ENCODE measurements around the gene KIF21A. TPM values are rescaled to one million over a fixed set of nuclear protein-coding genes. Genes with fewer than 3 reads are reported as not detected.

The KIF21A gene
- total and polyA plus RNA-seq, 11 donors: 27.9 to 53.1 (median 44.1) TPM

- intact Hi-C loops (cut with DNase I): loop anchor here in 1 of 10 donors (2.0 kb wide), 1 partner anchor 47 kb away; the partner anchor contains the start of gene KIF21A
- DNase-seq (peak in 3 of 5 donors; percentile 28 to 42 (median 37)), ATAC-seq (peak; percentile 79 to 85 (median 82))
- H3K36me3 ChIP-seq: no peaks in the 10 kb centered on the region
- peak overlapping the region in 11 of 12 donors; percentile 26 to 85 (median 69) for H3K27ac ChIP-seq
- peak overlapping the region in 9 of 12 donors; percentile 11 to 37 (median 22) for H3K4me3 ChIP-seq
- H3K4me1 ChIP-seq: peaks cover 0 to 48% (median 10%) of the 10 kb centered on the region in 12 donors
- no peak for TF ChIP-seq POLR2A (IDR thresholded peaks at IDR 0.05)
- no peak for TF ChIP-seq CTCF (IDR thresholded peaks at IDR 0.05)
- H3K9me3 ChIP-seq: no peaks in the 10 kb centered on the region
- no peaks in the 10 kb centered on the region for H3K27me3 ChIP-seq
- 19 to 26% (median 25%) methylated on average over 6 of the region's 6 CpGs for WGBS, 4 donors
Observed at GRCh38 chr12:39395866-39396265, 47.1 kb downstream of the KIF21A start.

- Histone ChIP-seq H3K9me3 (no peaks in the 10 kb centered on the region), H3K4me3 (no peak overlapping the region), H3K36me3 (no peaks in the 10 kb centered on the region), H3K27me3 (no peaks in the 10 kb centered on the region), H3K4me1 (peaks cover 0 to 35% (median 10%) of the 10 kb centered on the region in 12 donors), H3K27ac (peak overlapping the region in 4 of 12 donors; percentile 11 to 23 (median 14))
- TF ChIP-seq POLR2A (IDR thresholded peaks at IDR 0.05) (no peak), CTCF (IDR thresholded peaks at IDR 0.05) (no peak)
- ATAC-seq: no peak
- intact Hi-C loops (cut with DNase I): loop anchor here in 1 of 10 donors (2.0 kb wide), 1 partner anchor 49 kb away; the partner anchor contains the start of gene KIF21A
- 48 to 63% (median 52%) methylated on average over 5 of the region's 5 CpGs for WGBS, 4 donors
- no peak for DNase-seq
Observed at GRCh38 chr12:39393890-39394289, 49.0 kb downstream of the KIF21A start.

DNA sequence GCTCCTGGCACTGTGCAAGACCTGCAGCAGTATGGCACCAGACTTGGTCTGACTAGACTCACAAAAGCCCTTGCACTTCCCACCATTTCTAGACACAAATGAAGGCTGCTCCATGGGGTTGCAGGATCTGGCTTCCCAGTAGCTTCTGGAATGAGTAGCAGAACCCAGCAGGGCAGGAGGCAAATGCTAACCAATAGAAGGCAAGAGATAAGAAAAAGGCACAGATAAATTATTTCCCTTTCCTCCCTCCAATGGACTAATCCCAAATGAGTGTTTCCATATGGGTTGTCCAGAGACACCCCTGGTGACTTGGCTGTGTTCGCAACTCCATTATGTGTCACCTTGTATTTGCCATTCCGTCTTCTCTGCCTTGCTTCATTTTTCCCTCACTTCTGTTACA lies 49.7 kb downstream of the KIF21A start:
- Histone ChIP-seq H3K4me1 (peaks cover 0 to 35% (median 10%) of the 10 kb centered on the region in 12 donors), H3K27ac (peak overlapping the region in 4 of 12 donors; percentile 3 to 38 (median 17)), H3K4me3 (no peak overlapping the region), H3K27me3 (no peaks in the 10 kb centered on the region), H3K9me3 (no peaks in the 10 kb centered on the region), H3K36me3 (no peaks in the 10 kb centered on the region)
- DNase-seq (no peak), ATAC-seq (peak in 3 of 4 donors; percentile 8 to 70 (median 60))
- no peak for TF ChIP-seq CTCF (IDR thresholded peaks at IDR 0.05)
- TF ChIP-seq POLR2A (IDR thresholded peaks at IDR 0.05): no peak
- WGBS, 4 donors: 41 to 60% (median 52%) methylated on average over 2 of the region's 2 CpGs
- intact Hi-C loops (cut with DNase I): no loop called here

DNA sequence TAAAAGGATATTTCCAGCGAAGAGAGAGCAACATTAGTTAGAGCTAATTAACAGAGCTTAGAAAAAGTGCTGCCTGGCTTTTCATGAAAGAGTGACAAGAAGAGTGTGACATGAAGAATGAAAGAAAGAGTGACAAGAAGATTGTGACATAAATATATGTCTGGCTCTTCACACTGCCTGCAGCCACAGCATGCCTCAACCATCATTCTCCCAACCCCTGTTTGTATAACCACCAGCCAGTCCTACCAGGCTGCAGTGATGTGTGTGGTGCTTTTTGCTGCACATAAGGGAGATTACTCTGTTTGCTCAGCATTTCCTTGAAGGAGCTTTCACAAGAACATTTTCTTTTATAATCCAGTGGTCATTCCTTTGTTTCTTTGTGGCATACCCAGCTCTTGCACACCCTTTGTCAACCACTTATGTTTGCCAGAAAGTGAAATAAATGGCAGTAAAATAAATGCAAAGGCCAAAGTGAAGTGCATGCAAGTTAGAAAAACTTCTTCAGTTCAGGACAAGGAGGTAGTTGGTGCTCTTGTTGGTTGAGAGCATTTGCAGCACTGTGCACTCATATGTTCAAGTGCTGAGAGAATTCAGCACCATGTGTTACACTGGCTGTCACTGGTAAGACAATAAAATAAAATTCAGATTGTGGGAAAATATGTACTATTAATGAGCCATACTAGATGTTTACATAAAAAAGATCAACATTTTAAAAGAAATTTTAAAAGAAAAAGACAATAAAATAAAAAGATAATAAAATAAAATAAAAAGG lies 50.6 kb downstream of the KIF21A start:
- peak overlapping the region in 1 of 12 donors; percentile 3 for H3K27ac ChIP-seq
- H3K27me3 ChIP-seq: no peaks in the 10 kb centered on the region
- TF ChIP-seq CTCF (IDR thresholded peaks at IDR 0.05) (no peak), POLR2A (IDR thresholded peaks at IDR 0.05) (no peak)
- no peaks in the 10 kb centered on the region for H3K9me3 ChIP-seq
- DNase-seq (no peak), ATAC-seq (no peak)
- intact Hi-C loops (cut with DNase I): no loop called here
- peaks cover 0 to 39% (median 11%) of the 10 kb centered on the region in 12 donors for H3K4me1 ChIP-seq
- H3K36me3 ChIP-seq: no peaks in the 10 kb centered on the region
- 49 to 64% (median 57%) methylated on average over 1 of the region's 1 CpG for WGBS, 4 donors
- no peak overlapping the region for H3K4me3 ChIP-seq
